Epithelial cell of proximal tubule (primary cell): ENCODE results near the gene RESF1. TPM values are rescaled to one million over a fixed set of nuclear protein-coding genes. Genes with fewer than 3 reads are reported as not detected.
"Not testable (repeated sequence)": the region's sequence is repeated elsewhere in the genome, so short reads cannot be mapped to it uniquely, and the experiment has no call there.

Experiments
- DNase-seq: peaks from one replicate; pipeline ENCODE4 v3.0.0-alpha.2; 2011; ENCODE audit warnings: low read depth
- H3K4me3 ChIP-seq: 2 replicates; pipeline ENCODE4 v1.5.1; 2011; ENCODE audit warnings: low read depth, mild to moderate bottlenecking, low read length
- total RNA-seq: library from RNA; depleted of rRNA; stranded (reverse); fragments of >200 nt; gene quantifications from 2 replicates; pipeline ENCODE4 v1.2.3, GENCODE V29; 2015
- TF ChIP-seq, protein P1 (sequence below): conservative IDR thresholded peaks from 2 replicates; pipeline ENCODE4 v1.5.1; 2012; ENCODE audit warnings: low read depth, mild to moderate bottlenecking, low read length

Gene RESF1
- total RNA-seq, 1 donor from 2014 or later, result 32.2 TPM

DNA sequence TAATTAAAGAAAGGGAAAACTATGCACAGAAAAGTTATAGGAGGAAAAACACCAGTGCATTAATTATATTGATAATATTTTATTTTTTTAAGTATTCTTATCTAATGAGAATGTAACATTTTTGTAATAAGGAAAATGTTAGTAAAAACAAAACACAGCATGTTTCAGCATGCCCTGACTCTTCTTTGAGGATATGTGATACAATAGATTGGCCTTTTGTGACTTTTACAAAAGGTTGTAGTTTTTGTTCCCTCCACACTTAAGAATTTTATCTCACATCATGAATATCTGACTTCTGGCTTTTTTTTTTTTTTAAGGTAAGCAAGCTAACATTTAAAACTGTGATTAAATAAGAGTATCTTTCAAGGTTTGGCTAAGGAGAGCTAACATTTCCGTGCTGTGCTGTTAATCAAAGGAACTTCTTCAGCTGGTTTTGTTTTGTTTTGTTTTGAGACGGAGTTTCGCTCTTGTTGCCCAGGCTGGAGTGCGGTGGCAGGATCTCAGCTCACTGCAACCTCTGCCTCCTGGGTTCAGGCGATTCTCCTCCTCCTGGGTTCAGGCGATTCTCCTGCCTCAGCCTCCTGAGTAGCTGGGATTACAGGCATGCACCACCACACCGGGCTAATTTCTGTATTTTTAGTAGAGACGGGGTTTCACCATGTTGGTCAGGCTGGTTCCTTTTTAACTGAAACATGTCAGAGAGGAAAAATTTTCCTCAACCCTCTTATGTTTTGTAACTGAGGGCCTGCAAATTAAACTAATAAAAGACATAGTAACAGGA is 30.8 kb upstream of the RESF1 start:
- no peak for DNase-seq
- H3K4me3 ChIP-seq, result no peak overlapping the region
- TF ChIP-seq, protein P1, sequence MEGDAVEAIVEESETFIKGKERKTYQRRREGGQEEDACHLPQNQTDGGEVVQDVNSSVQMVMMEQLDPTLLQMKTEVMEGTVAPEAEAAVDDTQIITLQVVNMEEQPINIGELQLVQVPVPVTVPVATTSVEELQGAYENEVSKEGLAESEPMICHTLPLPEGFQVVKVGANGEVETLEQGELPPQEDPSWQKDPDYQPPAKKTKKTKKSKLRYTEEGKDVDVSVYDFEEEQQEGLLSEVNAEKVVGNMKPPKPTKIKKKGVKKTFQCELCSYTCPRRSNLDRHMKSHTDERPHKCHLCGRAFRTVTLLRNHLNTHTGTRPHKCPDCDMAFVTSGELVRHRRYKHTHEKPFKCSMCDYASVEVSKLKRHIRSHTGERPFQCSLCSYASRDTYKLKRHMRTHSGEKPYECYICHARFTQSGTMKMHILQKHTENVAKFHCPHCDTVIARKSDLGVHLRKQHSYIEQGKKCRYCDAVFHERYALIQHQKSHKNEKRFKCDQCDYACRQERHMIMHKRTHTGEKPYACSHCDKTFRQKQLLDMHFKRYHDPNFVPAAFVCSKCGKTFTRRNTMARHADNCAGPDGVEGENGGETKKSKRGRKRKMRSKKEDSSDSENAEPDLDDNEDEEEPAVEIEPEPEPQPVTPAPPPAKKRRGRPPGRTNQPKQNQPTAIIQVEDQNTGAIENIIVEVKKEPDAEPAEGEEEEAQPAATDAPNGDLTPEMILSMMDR, result no peak

DNA sequence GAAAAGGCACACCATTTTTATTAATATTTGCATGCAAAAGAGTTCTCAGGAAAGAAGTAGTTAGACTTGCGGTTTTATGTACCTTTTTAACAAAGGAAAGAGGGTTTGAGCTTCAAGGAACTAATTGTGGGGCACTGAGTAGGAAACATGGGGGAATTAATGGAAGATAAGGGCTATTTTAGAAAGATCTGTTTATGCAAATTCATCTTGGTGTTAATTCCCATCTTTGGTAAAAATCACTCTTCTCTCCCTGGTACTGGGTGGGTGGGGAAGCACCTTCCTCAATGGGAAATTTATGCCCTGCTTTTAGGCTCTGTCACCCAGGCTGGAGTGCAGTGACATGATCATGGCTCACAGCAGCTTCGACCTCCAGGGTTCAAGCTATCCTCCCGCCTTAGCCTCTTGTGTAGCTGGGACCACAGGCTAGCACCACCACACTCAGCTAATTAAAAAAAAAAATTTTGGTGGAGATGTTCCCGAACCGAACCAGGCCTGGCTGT is 30.1 kb upstream of the RESF1 start:
- H3K4me3 ChIP-seq, result no peak overlapping the region

DNA sequence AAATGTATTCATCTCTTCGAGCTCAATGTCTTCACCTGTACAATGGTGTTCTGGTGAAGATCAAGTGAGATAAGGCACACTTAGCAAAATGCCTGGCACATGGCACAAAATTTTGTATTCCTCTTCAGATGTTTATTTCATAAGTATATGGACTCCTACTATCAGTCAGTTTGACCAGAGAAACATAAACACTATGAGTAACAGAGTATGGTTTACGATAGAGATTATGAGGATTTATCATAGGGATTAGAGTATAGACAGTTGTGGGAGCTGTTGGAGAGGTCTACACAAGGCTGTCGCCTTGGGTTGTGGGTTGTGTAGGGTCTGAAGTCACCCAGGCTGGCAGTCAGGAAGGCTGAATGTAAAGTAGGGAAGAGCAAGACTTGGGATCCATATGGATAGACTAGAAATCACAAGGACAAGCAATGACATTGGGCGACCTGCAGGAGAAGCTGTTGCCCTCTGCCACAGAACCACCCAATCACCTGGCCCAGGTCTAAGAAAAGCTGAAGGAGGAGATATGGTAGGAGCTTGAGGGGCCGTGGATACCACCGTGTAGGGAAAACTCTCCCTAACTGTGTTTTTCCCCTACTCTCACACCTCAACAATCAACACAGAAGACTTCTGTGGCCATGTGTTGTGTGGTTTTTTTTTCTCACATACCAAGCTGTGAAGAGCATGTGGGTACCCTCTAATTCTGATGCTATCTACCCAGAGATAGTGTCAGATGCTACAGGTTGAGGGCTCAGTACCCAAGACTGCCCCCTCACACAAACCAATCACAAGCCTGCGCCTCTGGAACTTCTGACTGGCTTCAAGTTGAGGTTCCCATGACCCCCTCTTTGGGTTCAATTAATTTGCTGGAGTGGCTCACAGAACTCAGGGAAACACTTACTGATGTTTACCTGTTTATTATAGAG is 27.2 kb upstream of the RESF1 start:
- H3K4me3 ChIP-seq, result no peak overlapping the region
- TF ChIP-seq, protein P1, result no peak
- no peak for DNase-seq

More for the DNA sequence above, 30.1 kb upstream of the RESF1 start:
- no peak for DNase-seq
- TF ChIP-seq, protein P1, result no peak

DNA sequence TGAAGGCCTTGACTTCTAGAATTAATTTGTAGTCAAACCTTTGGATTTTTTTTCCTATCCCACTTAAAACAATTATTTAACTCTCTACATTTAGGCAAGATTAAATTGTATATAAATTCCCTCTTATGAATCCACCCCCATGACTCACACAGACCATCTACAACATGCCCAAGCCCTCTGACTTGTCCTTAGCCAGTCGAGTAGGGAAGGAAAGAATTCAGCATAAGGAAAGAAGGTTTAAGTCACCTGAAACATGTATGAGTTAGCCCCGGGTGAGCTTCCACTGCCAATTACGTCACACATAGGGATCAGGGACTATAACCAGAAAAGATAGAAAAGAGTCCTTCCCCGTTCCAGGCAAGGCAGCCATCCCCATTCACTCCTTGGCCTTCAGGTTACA is 14.9 kb upstream of the RESF1 start:
- TF ChIP-seq, protein P1, result no peak
- DNase-seq, result no peak
- no peak overlapping the region for H3K4me3 ChIP-seq

DNA sequence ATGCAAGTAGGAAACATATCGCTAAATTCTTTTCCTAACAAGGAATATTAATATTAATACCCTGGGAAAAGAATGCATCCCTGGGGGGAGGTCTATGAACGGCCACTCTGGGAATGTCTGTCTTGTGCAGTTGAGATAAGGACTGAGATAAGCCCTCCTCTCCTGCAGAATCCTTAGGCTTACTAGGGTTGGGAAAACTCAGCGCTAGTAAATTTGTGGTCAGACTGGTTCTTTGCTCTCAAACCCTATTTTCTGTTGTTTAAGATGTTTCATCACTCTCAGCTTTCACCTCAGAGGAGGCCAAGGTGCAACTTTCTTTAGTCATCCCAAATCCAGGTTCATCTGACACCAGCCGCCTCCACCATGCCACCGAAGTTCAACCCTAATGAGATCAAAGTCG is 11.2 kb upstream of the RESF1 start:
- TF ChIP-seq, protein P1, result no peak
- no peak for DNase-seq
- H3K4me3 ChIP-seq, result no peak overlapping the region

DNA sequence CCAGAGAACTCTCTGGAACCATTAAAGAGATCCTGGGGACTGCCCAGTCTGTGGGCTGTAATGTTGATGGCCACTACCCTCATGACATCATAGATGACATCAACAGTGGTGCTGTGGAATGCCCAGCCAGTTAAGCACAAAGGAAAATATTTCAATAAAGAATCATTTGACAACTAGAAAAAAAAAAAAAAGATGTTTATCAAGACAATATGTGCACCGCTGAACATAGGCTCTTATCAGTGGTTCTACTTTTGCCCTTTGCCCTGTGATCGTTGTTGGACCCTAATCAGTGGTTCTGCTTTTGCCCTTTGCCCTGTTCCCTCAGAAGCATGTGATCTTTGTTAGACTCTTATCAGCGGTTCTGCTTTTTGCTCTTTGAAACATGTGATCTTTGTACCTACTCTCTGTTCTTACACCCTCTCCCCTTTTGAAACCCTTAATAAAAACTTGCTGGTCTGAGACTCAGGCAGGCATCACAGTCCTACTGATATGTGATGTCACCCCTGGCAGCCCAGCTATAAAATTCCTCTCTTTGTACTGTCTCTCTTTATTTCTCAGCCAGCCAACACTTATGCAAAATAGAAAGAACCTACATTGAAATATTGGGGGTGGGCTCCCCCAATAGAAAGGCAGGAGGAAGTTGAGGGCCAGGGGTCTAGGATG is 10.4 kb upstream of the RESF1 start:
- H3K4me3 ChIP-seq, DNase-seq: not testable (repeated sequence)

DNA sequence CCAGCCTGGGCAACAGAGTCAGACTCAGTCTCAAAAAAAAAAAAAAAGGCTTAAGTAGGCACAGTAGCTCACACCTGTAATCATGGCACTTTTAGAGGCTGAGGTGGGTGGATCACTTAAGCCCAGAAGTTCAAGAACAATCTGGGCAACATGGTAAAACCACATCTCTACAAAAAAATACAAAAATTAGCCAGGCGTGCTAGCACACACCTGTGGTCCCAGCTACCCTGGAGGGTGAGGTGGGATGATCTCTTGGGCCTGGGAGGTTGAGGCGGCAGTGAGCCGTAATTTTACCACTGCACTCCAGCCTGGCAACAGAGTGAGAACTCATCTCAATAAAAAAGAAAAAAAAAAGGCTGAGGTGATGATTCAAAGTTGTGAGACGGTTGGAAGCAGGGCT is 9.1 kb upstream of the RESF1 start:
- no peak overlapping the region for H3K4me3 ChIP-seq
- DNase-seq, result no peak
- TF ChIP-seq, protein P1, result no peak
